Measurements from ENCODE around the gene MXI1.

The MXI1 gene

DNA sequence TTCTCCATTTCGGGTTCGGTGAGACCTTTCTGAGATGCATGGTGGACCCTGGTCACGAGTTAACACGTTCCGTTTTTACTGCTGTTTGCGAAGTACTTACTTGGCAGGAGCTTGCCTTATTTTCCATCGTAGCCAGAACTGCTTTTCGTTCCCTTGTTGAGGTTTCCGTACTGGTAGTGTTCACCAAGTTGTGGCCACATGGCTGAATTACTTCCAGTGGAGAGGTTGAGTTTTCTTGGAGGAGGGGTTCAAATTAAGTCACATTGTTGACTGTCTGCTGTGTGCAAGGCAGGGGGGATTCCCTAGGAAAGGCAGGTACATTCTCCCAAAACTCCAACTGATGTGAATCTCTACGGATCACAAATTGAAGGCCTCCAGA lies 4.0 kb downstream of the MXI1 start:
- Histone ChIP-seq H3K9me2 (replicated peaks; ENCODE audit: low read depth, low read length) (no peaks in the 10 kb centered on the region), H3F3A (ENCODE audit: low read depth) (0 out of 2 replicates have a peak, but pooled peaks cover 3% of the 10 kb centered on the region), H2AFZ (ENCODE audit: low read length) (peak overlapping the region; percentile 63), H3K4me3 (ENCODE audit: low read length, poor library complexity, severe bottlenecking) (peak overlapping the region; percentile 74), H3K4me2 (ENCODE audit: low read depth, low read length, poor library complexity, severe bottlenecking) (peak overlapping the region; percentile 82), H3K79me2 (ENCODE audit: insufficient read depth, low read length) (peaks cover 34% of the 10 kb centered on the region; the same call in 1 of the 2 replicates), H3K27me3 (ENCODE audit: insufficient read depth, low read length, poor library complexity, severe bottlenecking) (no peaks in the 10 kb centered on the region), H3K9ac (ENCODE audit: low read depth, low read length, poor library complexity, severe bottlenecking) (peak overlapping the region; percentile 39), H3K36me3 (ENCODE audit: insufficient read depth, low read length) (no peaks in the 10 kb centered on the region), H4K20me1 (ENCODE audit: insufficient read depth, low read length, poor library complexity, severe bottlenecking) (peaks cover 11% of the 10 kb centered on the region), H3K4me1 (ENCODE audit: insufficient read depth, low read length, poor library complexity, severe bottlenecking) (peaks cover 48% of the 10 kb centered on the region), H3K9me3 (ENCODE audit: insufficient read depth, low read depth, low read length) (no peaks in the 10 kb centered on the region)
- TF ChIP-seq EZH2phosphoT487 (IDR thresholded peaks at IDR 0.05; ENCODE audit: borderline replicate concordance): no peak
- TF ChIP-seq CTCF (conservative IDR thresholded peaks at IDR 0.05; ENCODE audit: low read length): no peak

GRCh38 chr10:110212119-110213006 lies 5.0 kb downstream of the MXI1 start:
- peak overlapping the region; percentile 39 for H3K9ac ChIP-seq (ENCODE audit: low read depth, low read length, poor library complexity, severe bottlenecking)
- H3K9me2 ChIP-seq (replicated peaks; ENCODE audit: low read depth, low read length): no peaks in the 10 kb centered on the region
- H2AFZ ChIP-seq (ENCODE audit: low read length): peak overlapping the region; percentile 37; the same call in 1 of the 2 replicates
- H3K4me2 ChIP-seq (ENCODE audit: low read depth, low read length, poor library complexity, severe bottlenecking): peak overlapping the region; percentile 82
- no peaks in the 10 kb centered on the region for H3K9me3 ChIP-seq (ENCODE audit: insufficient read depth, low read depth, low read length)
- H3K36me3 ChIP-seq (ENCODE audit: insufficient read depth, low read length): no peaks in the 10 kb centered on the region
- H4K20me1 ChIP-seq (ENCODE audit: insufficient read depth, low read length, poor library complexity, severe bottlenecking): peaks cover 11% of the 10 kb centered on the region
- 0 out of 2 replicates have a peak, but pooled peaks cover 3% of the 10 kb centered on the region for H3F3A ChIP-seq (ENCODE audit: low read depth)
- TF ChIP-seq EZH2phosphoT487 (IDR thresholded peaks at IDR 0.05; ENCODE audit: borderline replicate concordance) (no peak), CTCF (conservative IDR thresholded peaks at IDR 0.05; ENCODE audit: low read length) (no peak)
- H3K79me2 ChIP-seq (ENCODE audit: insufficient read depth, low read length): peaks cover 34% of the 10 kb centered on the region; the same call in 1 of the 2 replicates
- H3K4me1 ChIP-seq (ENCODE audit: insufficient read depth, low read length, poor library complexity, severe bottlenecking): peaks cover 42% of the 10 kb centered on the region
- H3K27me3 ChIP-seq (ENCODE audit: insufficient read depth, low read length, poor library complexity, severe bottlenecking): no peaks in the 10 kb centered on the region
- H3K4me3 ChIP-seq (ENCODE audit: low read length, poor library complexity, severe bottlenecking): peak overlapping the region; percentile 74

DNA sequence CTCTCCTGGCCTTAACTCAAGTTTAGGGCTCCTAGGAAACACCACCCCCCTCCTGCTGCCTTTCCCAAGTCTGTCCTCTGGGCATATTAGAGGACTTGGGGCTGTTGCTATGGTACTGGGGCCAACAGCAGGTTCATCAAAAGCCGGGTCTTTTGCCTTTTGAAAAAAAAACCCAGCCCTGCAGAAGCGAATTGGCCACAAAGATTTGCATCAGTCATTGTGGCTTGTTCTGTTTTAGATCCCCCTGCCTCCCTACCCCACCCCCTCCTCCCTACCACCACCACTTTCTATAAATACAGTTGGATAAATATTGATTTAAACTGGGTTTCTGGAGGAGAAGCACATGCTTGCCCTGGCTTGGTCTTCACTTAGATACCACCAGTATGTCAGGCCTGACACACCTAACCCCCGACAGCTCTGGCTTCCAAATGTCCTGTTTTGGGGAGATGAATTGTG lies 7.0 kb downstream of the MXI1 start:
- peaks cover 47% of the 10 kb centered on the region for H3K4me1 ChIP-seq (ENCODE audit: insufficient read depth, low read length, poor library complexity, severe bottlenecking)

More for the DNA sequence above, 7.0 kb downstream of the MXI1 start:
- H3F3A ChIP-seq (ENCODE audit: low read depth): 0 out of 2 replicates have a peak, but pooled peaks cover 3% of the 10 kb centered on the region
- peaks cover 24% of the 10 kb centered on the region; the same call in 1 of the 2 replicates for H3K79me2 ChIP-seq (ENCODE audit: insufficient read depth, low read length)
- no peak overlapping the region for H2AFZ ChIP-seq (ENCODE audit: low read length)
- H3K9me2 ChIP-seq (replicated peaks; ENCODE audit: low read depth, low read length): no peaks in the 10 kb centered on the region
- no peak for TF ChIP-seq CTCF (conservative IDR thresholded peaks at IDR 0.05; ENCODE audit: low read length)
- TF ChIP-seq EZH2phosphoT487 (IDR thresholded peaks at IDR 0.05; ENCODE audit: borderline replicate concordance): no peak
- no peaks in the 10 kb centered on the region for H3K9me3 ChIP-seq (ENCODE audit: insufficient read depth, low read depth, low read length)
- H3K9ac ChIP-seq (ENCODE audit: low read depth, low read length, poor library complexity, severe bottlenecking): no peak overlapping the region
- no peaks in the 10 kb centered on the region for H3K27me3 ChIP-seq (ENCODE audit: insufficient read depth, low read length, poor library complexity, severe bottlenecking)
- no peaks in the 10 kb centered on the region for H3K36me3 ChIP-seq (ENCODE audit: insufficient read depth, low read length)
- peak overlapping the region; percentile 58 for H3K4me2 ChIP-seq (ENCODE audit: low read depth, low read length, poor library complexity, severe bottlenecking)
- H3K4me3 ChIP-seq (ENCODE audit: low read length, poor library complexity, severe bottlenecking): peak overlapping the region; percentile 32
- peaks cover 11% of the 10 kb centered on the region for H4K20me1 ChIP-seq (ENCODE audit: insufficient read depth, low read length, poor library complexity, severe bottlenecking)

Data from Loucy (cell line).